HepG2 (cell line): ENCODE results near the gene TPRKB. TPM values are rescaled to one million over a fixed set of nuclear protein-coding genes. Genes with fewer than 3 reads are reported as not detected.
A peak's percentile ranks its signal among the peaks of the same experiment; 100 is the strongest.

Experiments used
- ETS1 ChIP-seq: sonication (generic); formaldehyde crosslinking; IDR thresholded peaks from 2 replicates; pipeline ENCODE4 v1.4.0; 2020; ENCODE audit warnings: missing genetic modification reagents
- FUBP1 ChIP-seq: sonication (generic); formaldehyde crosslinking; IDR thresholded peaks from 2 replicates; pipeline ENCODE4 v1.5.1; 2020; ENCODE audit warnings: missing genetic modification reagents, mild to moderate bottlenecking, borderline replicate concordance
- HBP1 ChIP-seq: IDR thresholded peaks from 2 replicates; pipeline ENCODE4 v1.6.1; 2016; ENCODE audit warnings: low read depth, control low read depth
- MTA3 ChIP-seq: sonication (generic); formaldehyde crosslinking; IDR thresholded peaks from 2 replicates; pipeline ENCODE4 v1.4.0; 2020; ENCODE audit warnings: missing genetic modification reagents
- MXD3 ChIP-seq: IDR thresholded peaks from 2 replicates; pipeline ENCODE4 v1.6.1; 2016; ENCODE audit warnings: mild to moderate bottlenecking, missing biosample characterization, missing genetic modification reagents
- NFYC ChIP-seq: IDR thresholded peaks from 2 replicates; pipeline ENCODE4 v1.6.1; 2016; ENCODE audit warnings: missing genetic modification reagents, missing compliant biosample characterization
- NRL ChIP-seq: sonication (generic); formaldehyde crosslinking; IDR thresholded peaks from 2 replicates; pipeline ENCODE4 v1.5.0; 2020; ENCODE audit warnings: missing genetic modification reagents, mild to moderate bottlenecking, moderate library complexity, borderline replicate concordance
- SKI ChIP-seq: fragments of 450-650 bp; IDR thresholded peaks from one replicate; pipeline ENCODE4 v1.6.1; 2018; ENCODE audit warnings: mild to moderate bottlenecking; ENCODE audit not compliant: partially characterized antibody
- STAT5B ChIP-seq: sonication (generic); formaldehyde crosslinking; IDR thresholded peaks from 2 replicates; pipeline ENCODE4 v1.4.0; 2020; ENCODE audit warnings: missing genetic modification reagents
- THYN1 ChIP-seq: sonication (generic); formaldehyde crosslinking; IDR thresholded peaks from 2 replicates; pipeline ENCODE4 v1.8.1; 2023; ENCODE audit warnings: low read depth, mild to moderate bottlenecking, moderate library complexity, missing genetic modification reagents, borderline replicate concordance
- U2AF1 ChIP-seq: fragments of 200-400 bp; formaldehyde crosslinking; optimal IDR thresholded peaks from 2 replicates; pipeline ENCODE3; 2017; ENCODE audit warnings: mild to moderate bottlenecking, low read depth, low read length
- ZFP82 ChIP-seq: sonication (generic); formaldehyde crosslinking; IDR thresholded peaks from 2 replicates; pipeline ENCODE4 v1.5.1; 2020; ENCODE audit warnings: mild to moderate bottlenecking, missing genetic modification reagents, borderline replicate concordance
- ZKSCAN1 ChIP-seq: fragments of 150-350 bp; IDR thresholded peaks from 2 replicates; pipeline ENCODE4 v1.6.1; 2014; ENCODE audit warnings: low read length
- ZNF326 ChIP-seq: sonication (generic); formaldehyde crosslinking; IDR thresholded peaks from 2 replicates; pipeline ENCODE4 v1.4.0; 2020; ENCODE audit warnings: missing genetic modification reagents, borderline replicate concordance
- ZNF615 ChIP-seq: sonication (generic); formaldehyde crosslinking; IDR thresholded peaks from 2 replicates; pipeline ENCODE4 v1.5.0; 2020; ENCODE audit warnings: mild to moderate bottlenecking, missing genetic modification reagents, borderline replicate concordance
- ZNF841 ChIP-seq: sonication (generic); formaldehyde crosslinking; IDR thresholded peaks from 2 replicates; pipeline ENCODE4 v1.8.1; 2023; ENCODE audit warnings: missing genetic modification reagents, borderline replicate concordance
- ZZZ3 ChIP-seq: sonication (generic); formaldehyde crosslinking; IDR thresholded peaks from 2 replicates; pipeline ENCODE4 v1.4.0; 2020; ENCODE audit warnings: missing genetic modification reagents, mild to moderate bottlenecking, borderline replicate concordance
- polyA plus RNA-seq, 8 experiments: library from polyadenylated mRNA; depleted of rRNA in 3 of 8; stranded (reverse) in 7 of 8; unstranded in 1 of 8; fragments of >200 nt; fragmentation: Illumina TruSeq in 4 of 8; extraction: Trizol in 4 of 8; gene quantifications; 2 replicates each; pipeline versions ENCODE4 v1.2.1 to v1.2.3, GENCODE V29; 2011 to 2016; ENCODE audit warnings: low read depth in 4 of 8, missing spikeins in 1 of 8, mixed read lengths in 1 of 8; ENCODE audit not compliant: insufficient read depth in 1 of 8
- total RNA-seq, 5 experiments: library from RNA; depleted of rRNA; stranded (reverse); fragments of >200 nt; fragmentation: Illumina TruSeq; extraction: Trizol; gene quantifications; 2 replicates each; pipeline ENCODE4 v1.2.3, GENCODE V29; 2016; ENCODE audit warnings: low read depth in 1 of 5

The TPRKB gene
- total and polyA plus RNA-seq, 2 of the 13 experiments (the other 11 are each of a cell fraction or from before 2014, with no cell fraction given): 32.0 to 58.0 TPM

GRCh38 chr2:73736855-73737779 lies at the start of gene TPRKB (continued):
- TF ChIP-seq FUBP1 (CRISPR knock-in tag) (0 out of 2 replicates have a peak, but pooled peaks have one; percentile 9), U2AF1 (peak; percentile 92), MTA3 (CRISPR knock-in tag) (no peak), HBP1 (CRISPR knock-in tag) (peak; percentile 85), ZNF326 (CRISPR knock-in tag) (no peak), ZNF615 (CRISPR knock-in tag) (peak; percentile 67; the same call in 1 of the 2 replicates), ZZZ3 (peak; percentile 85; the same call in 1 of the 2 replicates), NRL (CRISPR knock-in tag) (peak; percentile 84), ZNF841 (CRISPR knock-in tag) (no peak), ETS1 (CRISPR knock-in tag) (no peak), ZFP82 (no peak), MXD3 (CRISPR knock-in tag) (peak; percentile 73), STAT5B (CRISPR knock-in tag) (no peak), THYN1 (no peak), ZKSCAN1 (peak; percentile 39; the same call in 1 of the 2 replicates), SKI (no peak), NFYC (peak; percentile 94)
